SK-N-DZ (cell line): Measurements from ENCODE around the gene PRR19.

Experiments used
- DNase-seq: peaks from one replicate; pipeline ENCODE4 v3.0.0-alpha.2; 2015; ENCODE audit warnings: low spot score
- small RNA-seq, 2 experiments: library from RNA; depleted of rRNA; stranded (forward); fragments of <200 nt; gene quantifications; one replicate each; pipeline ENCODE3, GENCODE V24; 2014

The PRR19 gene

DNA sequence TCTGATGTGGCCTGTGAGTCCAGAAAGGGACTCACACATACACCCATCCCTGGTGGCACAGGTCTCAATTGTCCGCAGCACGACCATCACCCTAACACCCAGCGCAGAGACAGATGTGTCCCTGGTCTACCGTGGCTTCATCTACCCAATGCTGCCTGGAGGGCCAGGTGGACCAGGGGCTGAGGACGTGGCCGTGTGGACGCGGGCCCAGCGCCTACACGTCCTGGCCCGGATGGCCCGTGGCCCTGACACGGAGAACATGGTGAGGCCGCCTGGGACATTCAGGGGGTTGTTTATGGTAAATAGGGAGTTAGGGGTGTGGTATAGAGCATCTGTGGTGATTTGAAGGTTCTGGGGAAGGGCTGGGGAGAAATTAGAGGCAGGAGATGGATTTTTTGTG is 46.3 kb downstream of the PRR19 start:
- DNase-seq: no peak

DNA sequence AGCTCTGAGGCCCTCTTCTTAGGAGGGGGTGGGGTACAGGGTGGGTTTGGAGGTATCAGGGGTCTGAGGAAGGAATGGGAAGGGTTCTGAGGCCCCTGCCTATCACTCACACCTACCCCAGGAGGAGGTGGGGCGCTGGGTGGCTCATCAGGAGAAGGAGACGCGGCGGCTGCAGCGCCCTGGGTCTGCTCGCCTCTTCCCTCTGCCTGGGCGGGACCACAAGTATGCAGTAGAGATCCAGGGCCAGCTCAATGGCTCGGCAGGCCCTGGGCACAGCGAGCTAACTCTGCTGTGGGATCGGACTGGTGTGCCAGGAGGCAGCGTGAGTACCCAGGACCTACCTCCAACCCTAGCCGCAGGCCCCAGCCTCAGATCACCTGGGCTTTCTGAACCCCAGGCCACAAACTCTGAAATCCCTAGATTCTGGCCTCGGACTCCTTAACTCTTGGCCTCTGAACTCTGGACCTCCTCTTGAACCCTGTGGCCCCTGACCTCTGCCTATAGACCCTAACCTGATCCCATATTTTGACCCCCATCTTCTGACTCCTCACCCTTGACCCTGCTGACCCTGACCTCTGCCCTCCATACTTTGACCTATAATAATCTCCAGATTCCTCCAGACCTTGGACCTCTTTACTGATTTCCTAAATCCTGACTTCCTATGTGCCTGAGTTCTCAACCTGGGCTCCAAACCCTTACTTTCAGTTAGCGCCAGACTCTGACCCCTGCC is 47.6 kb downstream of the PRR19 start:
- no peak for DNase-seq

DNA sequence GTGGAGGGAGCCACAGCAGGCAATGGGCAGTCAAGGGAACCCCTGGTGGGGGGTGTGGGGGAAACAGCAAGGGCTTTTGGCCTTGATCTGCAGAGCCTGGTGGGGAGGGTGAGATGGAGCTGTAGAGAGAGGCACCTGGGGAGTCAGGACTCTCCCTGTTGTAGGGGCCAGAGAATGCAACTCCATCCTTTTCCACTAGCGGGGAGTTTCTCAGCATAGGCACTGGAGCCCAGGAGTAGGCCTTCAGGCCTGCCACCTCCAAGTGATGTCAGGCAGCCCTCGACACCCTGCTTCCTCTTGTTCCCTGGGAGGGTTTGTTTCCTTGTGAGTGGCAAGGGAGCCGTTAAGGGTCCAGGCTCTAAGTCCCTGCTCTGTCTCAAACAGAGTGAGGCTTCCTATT is 48.5 kb downstream of the PRR19 start:
- no peak for DNase-seq

DNA sequence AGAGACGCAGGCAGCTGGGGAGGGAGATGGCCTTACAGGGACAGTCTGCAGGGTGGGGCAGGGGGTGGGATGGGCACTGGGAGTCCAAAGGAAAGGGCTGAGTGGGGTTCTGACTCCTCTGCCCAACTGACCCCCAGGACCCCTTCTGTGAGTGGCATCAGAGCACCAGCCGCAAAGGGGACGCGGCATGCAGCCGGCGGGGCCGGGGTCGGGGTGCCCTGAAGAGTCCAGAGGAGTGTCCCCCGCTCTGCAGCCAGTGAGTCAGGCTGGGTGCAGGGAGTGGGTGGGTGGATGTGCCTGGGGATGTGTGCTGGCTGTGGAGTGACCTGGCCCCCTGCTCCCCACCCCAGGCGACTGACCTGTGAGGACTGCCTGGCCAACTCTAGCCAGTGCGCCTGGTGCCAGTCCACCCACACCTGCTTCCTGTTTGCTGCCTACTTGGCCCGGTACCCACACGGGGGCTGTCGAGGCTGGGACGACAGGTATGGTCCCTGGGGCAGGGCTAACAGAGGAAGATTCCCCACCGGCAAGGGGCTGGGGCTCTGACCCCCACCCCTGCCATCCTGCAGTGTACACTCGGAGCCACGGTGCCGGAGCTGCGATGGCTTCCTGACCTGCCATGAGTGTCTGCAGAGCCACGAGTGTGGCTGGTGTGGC is 49.3 kb downstream of the PRR19 start:
- DNase-seq: no peak

DNA sequence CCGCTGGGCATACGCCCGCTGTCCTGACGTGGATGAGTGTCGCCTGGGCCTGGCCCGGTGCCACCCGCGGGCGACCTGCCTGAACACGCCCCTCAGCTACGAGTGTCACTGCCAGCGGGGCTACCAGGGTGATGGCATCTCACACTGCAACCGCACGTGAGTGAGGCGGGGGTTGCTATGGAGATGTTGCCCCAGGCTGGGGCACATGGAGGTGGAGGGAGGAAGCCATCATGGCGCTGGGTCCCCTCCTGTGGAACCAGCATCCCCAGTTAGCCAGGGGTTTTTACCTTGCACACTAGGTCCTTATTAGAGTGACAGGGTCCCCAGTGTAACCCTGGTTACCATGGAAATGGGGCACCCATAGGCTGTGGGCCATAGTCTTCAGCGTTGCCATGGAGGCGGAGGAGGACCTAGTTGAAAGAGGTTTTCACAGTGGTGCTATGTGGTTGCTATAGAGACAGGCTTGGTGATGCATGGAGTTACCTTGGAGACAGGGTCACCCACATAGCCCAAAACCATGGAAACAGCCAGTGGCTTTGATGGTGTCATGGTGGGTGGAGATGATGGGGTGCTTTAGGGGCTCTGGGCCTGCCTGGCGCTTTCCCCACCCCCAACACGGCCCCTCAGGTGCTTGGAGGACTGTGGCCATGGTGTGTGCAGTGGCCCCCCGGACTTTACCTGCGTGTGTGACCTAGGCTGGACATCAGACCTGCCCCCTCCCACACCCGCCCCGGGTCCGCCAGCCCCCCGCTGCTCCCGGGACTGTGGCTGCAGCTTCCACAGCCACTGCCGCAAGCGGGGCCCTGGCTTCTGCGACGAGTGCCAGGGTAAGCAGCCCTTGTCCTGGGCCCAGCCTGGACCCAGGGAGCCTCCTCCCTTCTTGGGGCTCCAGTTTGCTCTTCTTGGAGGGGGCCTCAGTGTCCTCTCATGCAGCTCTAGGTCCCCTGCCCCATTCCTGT is 50.6 kb downstream of the PRR19 start:
- DNase-seq: no peak

DNA sequence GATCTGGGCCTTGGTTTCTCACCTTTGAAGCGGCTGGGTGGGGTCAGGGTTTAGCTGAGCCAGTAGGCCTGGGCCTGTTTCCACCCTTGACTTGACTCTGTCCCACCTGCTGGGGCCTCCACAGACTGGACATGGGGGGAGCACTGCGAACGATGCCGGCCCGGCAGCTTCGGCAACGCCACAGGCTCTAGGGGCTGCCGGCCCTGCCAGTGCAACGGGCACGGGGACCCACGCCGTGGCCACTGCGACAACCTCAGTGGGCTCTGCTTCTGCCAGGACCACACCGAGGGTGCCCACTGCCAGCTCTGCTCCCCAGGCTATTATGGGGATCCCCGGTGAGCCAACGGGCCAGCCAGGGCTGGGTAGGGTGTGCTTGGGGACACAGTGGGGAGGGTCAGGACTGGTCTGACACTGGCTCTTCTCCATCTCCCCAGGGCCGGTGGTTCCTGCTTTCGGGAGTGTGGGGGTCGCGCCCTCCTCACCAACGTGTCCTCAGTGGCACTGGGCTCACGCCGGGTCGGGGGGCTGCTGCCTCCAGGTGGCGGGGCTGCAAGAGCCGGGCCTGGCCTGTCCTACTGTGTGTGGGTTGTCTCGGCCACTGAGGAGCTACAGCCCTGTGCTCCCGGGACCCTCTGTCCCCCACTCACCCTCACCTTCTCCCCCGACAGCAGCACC is 51.5 kb downstream of the PRR19 start:
- no peak for DNase-seq

DNA sequence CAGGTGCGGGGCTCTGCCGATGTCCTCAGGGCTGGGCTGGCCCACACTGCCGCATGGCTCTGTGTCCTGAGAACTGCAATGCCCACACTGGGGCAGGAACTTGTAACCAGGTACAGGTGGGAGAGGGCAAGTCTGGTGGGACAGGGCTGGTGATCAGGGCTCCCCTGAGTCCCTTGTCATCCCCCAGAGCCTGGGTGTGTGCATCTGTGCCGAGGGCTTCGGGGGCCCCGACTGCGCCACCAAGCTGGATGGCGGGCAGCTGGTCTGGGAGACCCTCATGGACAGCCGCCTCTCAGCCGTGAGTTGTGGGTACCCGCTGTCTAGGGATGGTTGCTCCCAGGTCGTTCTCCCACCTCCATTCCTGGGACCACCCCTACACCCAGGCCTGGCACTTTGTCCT is 54.0 kb downstream of the PRR19 start:
- DNase-seq: no peak

DNA sequence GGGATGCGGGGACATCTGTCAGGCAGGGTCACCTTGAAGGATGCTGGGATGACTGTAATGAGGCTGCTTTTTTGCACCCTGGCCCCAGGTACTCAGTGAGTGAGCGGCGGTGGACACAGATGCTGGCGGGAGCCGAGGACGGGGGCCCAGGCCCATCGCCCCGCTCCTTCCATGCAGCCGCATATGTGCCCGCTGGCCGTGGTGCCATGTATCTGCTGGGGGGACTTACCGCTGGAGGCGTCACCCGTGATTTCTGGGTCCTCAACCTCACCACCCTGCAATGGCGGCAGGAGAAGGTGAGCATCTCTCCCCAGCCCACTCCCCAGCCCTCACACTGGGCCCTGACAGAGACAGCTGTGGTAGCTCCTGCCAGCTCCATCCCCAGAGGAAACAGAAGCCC is 54.8 kb downstream of the PRR19 start:
- no peak for DNase-seq

DNA sequence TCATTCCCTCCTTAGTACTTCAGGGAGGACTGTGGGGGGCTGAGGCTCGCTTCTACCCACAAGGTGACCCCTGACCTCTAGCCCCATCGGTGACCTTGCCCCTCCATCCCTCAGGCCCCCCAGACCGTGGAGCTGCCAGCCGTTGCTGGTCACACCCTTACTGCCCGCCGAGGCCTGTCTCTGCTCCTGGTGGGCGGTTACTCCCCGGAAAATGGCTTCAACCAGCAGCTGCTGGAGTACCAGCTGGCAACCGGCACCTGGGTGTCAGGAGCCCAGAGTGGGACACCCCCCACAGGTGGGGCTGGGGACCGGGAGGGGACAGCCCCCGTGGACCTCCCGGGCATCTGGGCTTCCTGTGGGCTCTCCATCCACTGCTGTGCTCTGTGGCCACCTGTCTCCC is 55.4 kb downstream of the PRR19 start:
- DNase-seq: no peak

Small RNAs within 50 kb of the gene (small RNA-seq; reads per million reads assigned to genes)
- 0 reads per million in 2 experiments for gene MIR8077
